Stimulated activated CD4-positive, alpha-beta T cell treated with anti-CD3 and anti-CD28 coated beads, Interleukin-2, amount 100 ng/mL, for 24 hours (primary cell): Measurements from ENCODE around the gene IDI1.
"Not testable (repeated sequence)": the region's sequence is repeated elsewhere in the genome, so short reads cannot be mapped to it uniquely, and the experiment has no call there.

ENCODE experiments used
- DNase-seq, 2 donors: peaks; one replicate each; pipeline ENCODE4 v3.0.0-alpha.2; 2020

The IDI1 gene

GRCh38 chr10:1033601-1034000 is 15.3 kb downstream of the IDI1 start:
- no peak for DNase-seq

- DNase-seq: no peak
Observed at GRCh38 chr10:1029838-1030237, 19.1 kb downstream of the IDI1 start.

GRCh38 chr10:1026578-1026977 is 22.3 kb downstream of the IDI1 start:
- no peak for DNase-seq

- DNase-seq: no peak
Observed at GRCh38 chr10:1025683-1026082, 23.2 kb downstream of the IDI1 start, which contains the start of gene IDI2. Gene IDI2 (minus strand): TSS chr10:1025859. CDS start chr10:1024723, 1,136 bp downstream.

- DNase-seq: no peak
Observed at GRCh38 chr10:1024103-1024502, 24.8 kb downstream of the IDI1 start.

- no peak for DNase-seq
Observed at GRCh38 chr10:1022413-1022812, 26.5 kb downstream of the IDI1 start.

GRCh38 chr10:1020958-1021357 is 28.0 kb downstream of the IDI1 start:
- no peak for DNase-seq

- DNase-seq: no peak
Observed at GRCh38 chr10:1020460-1020859, 28.5 kb downstream of the IDI1 start.

- no peak for DNase-seq
Observed at GRCh38 chr10:1019362-1019761, 29.6 kb downstream of the IDI1 start.

GRCh38 chr10:1015688-1016087 is 33.2 kb downstream of the IDI1 start:
- no peak for DNase-seq

- DNase-seq: no peak
Observed at GRCh38 chr10:1011696-1012095, 37.2 kb downstream of the IDI1 start.

- no peak for DNase-seq
Observed at GRCh38 chr10:1010703-1011102, 38.2 kb downstream of the IDI1 start.

GRCh38 chr10:1009947-1010346 is 39.0 kb downstream of the IDI1 start:
- not testable (repeated sequence) for DNase-seq

- DNase-seq: no peak
Observed at GRCh38 chr10:1009071-1009494, 39.8 kb downstream of the IDI1 start.

GRCh38 chr10:1007583-1007982 is 41.3 kb downstream of the IDI1 start:
- DNase-seq: no peak

- DNase-seq: no peak
Observed at GRCh38 chr10:1006573-1006972, 42.3 kb downstream of the IDI1 start.

- DNase-seq: no peak
Observed at GRCh38 chr10:1003884-1004670, 44.8 kb downstream of the IDI1 start.

GRCh38 chr10:1002425-1003006 is 46.4 kb downstream of the IDI1 start:
- no peak for DNase-seq

GRCh38 chr10:997266-998022 is 51.5 kb downstream of the IDI1 start:
- DNase-seq: no peak

GRCh38 chr10:996031-996430 is 52.9 kb downstream of the IDI1 start:
- no peak for DNase-seq

- DNase-seq: no peak
Observed at GRCh38 chr10:995559-995926, 53.4 kb downstream of the IDI1 start.

GRCh38 chr10:994836-995558 is 53.9 kb downstream of the IDI1 start:
- DNase-seq: no peak

GRCh38 chr10:992871-993270 is 56.0 kb downstream of the IDI1 start:
- no peak for DNase-seq
